ENCODE data around the gene SCARB1.

The SCARB1 gene

DNA sequence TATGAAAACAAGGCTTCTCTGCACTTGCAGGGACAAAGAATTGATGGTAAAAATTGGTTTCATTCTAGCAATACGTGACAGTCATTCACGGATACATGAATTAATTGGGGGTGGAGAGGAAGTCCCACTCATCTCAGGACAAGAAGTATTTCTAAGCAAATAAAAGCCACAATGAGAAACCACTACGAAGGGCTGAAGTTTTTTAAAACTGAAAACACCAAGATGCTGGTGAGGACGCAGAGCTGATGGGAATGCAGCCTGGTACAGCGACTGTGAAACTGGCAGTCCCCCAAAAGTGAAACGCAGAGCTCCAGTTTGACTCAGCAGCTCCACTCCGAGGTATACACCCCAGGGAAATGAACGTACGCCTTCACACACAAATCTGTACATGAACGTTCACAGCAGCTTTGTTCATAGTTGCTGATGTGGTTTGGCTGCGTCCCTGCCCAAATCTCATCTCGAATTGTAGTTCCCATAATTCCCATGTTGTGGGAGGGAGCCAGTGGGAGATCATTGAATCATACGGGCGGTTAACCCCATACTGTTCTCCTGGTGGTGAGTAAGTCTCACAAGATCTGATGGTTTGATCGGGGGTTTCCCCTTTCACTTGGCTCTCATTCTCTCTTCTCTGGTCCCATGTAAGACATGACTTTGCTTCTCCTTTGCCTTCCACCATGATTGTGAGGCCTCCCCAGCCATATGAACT is 89.0 kb downstream of the SCARB1 start:
- no peak for DNase-seq (ENCODE audit: low spot score)

DNA sequence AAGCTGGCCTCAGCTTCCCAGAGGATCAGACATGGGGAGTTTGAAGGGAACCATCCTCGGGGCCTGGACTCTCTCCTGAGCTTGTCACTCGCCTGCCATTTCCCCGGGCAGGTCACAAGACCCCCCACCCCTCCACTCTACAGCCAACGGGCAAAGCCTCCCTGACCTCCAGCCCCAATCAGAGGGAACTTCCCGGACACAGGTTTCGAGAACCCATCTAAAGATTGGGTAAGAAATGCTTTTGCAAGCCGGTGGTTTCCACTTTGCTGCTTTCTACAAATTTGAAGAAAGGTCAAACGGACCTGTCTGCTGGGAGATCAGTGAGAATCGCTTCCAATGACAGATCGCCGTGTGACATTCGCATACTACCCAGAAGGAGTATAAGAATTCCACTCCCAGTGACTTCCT is 89.6 kb downstream of the SCARB1 start:
- no peak for DNase-seq (ENCODE audit: low spot score)

DNA sequence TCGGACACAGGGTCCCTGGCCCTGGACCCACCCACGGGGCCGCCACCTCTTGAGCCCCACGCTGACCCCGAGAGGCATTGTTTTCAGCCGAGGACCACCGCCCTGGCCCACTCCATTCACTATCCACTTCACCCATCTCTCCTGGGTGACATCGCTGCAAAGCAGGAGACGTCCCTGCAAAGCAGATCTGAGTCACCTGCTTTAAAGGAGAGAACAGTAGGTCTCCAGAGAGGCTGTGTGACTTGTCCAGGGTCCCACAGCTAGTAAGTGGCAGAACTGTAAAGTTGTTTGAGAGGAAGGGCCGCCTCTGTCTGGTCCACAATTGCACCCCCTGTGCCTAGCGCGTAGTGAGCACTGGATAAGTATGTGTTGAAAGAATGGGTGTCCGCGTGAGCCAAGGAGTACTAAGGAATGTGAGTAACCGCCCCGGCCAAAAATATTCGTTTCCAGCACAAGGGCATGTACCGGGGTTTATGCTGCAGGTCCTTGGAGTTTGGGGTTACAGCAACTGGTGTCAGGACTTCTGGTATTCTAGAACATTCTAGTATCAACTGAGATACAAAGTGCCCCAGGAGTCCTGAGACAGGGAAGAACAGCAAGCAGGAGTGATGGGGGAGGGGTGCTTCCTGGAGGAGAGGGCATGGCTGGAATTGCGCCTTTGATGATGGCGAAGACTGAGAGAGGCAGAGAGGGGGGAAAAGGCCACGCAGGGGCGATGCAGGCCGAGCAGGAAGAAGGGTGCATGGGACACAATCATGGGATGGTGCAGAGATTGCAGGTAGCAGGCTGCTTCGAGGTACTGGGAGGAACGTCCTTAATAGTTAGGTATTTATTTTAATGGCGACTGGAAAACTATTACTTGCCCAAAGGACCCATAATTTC is 91.1 kb downstream of the SCARB1 start:
- no peak for DNase-seq (ENCODE audit: low spot score)

DNA sequence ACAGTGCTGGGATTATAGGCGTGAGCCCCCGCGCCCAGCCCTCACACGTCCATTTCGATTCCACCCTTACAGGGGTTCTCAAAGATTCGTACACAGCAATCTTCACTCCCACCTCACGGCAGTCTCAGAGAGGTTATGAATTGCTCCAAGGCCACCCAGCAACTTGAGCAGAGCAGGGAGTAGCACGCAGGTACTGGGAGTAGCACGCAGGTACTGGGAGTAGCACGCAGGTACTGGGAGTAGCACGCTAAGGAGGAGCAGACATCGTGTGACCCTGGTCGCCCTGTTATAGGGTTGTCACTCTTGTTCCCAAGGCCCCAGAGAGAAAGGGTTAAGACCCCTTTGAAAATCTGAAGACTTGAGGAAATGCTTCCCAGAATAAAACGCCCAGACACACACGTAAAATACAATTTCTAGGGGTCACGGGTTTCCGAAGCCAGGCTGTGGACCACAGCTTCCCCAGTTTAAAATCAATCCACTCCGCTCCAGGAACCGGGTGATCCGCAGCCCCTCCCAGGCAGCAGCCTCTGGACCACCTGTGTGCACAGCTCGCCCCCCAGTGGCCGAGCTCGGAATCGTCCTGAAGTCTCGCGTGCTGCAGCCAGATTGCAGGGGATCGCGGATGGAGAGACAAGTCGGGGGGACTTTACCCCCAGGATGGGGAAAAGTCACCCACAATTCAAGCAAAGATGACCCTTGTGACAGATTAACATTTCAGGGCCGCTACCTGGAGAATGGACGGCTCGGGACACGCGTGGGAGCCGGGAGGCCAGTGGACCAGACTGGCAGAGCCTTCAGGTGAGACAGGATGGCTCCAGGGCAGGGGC is 92.0 kb downstream of the SCARB1 start:
- DNase-seq (ENCODE audit: low spot score): peak; percentile 89

DNA sequence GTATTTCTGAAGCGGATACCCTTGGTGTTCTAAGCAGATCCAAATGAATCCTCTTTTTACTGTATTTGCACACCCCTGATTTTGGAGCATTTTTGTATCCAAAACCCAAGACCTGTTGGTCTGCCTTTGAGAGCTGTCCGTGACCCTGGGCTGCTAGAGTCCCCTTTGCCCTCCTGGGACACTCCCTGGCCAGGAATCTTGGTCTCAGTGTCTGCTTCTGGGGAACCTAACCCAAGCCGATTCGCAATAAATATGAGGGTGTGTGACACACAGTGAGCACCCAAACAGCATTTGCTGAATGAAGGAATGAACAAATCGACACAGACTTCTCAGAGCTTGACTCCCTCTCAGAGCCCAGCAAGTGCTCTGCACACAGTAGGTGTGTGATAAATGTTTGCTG is 92.9 kb downstream of the SCARB1 start:
- DNase-seq (ENCODE audit: low spot score): no peak

DNA sequence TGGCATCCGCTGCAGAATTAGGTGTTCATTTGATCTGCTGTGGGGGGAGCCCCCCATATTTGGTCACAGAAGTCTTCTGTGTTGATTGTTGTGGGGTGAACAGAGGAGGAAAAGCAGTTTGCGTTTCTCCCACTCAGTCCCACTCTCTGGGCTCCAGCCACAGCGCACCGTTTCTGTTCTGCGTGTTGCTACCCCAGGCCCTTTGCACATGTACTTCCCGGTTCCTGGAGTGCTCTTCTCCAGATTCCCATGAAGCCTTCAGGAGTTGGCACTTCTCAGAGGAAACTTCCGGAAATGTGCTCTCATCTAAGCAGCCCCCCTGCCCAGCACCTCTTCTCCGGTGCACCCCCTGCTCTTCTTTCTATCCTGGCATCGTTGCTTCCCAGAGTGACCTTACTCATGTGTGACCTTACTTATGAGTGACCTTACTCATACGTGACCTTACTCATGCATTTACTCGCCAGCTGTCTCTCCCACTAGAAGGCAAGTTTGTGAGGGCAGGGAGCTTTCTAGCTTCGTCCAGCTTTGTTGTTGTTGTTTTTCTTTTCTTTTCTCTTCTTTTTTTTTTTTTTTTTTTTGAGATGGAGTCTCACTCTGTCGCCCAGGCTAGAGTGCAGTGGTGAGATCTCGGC is 93.7 kb downstream of the SCARB1 start:
- DNase-seq (ENCODE audit: low spot score): no peak

DNA sequence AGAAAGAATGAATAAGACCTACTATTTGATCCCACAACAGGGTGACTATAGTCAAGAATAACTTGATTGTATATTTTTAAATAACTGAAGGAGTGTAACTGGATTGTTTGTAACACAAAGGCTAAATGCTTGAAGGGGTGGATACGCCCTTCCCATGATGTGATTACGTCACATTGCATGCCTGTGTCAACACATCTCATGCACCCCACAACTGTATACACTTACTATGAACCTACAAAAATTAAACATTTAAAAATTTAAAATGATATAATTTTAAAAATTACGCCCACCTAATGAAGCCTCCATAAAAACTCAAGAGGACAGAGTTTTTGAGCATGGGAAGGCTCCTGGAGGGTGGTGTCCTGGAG is 94.5 kb downstream of the SCARB1 start:
- no peak for DNase-seq (ENCODE audit: low spot score)

DNA sequence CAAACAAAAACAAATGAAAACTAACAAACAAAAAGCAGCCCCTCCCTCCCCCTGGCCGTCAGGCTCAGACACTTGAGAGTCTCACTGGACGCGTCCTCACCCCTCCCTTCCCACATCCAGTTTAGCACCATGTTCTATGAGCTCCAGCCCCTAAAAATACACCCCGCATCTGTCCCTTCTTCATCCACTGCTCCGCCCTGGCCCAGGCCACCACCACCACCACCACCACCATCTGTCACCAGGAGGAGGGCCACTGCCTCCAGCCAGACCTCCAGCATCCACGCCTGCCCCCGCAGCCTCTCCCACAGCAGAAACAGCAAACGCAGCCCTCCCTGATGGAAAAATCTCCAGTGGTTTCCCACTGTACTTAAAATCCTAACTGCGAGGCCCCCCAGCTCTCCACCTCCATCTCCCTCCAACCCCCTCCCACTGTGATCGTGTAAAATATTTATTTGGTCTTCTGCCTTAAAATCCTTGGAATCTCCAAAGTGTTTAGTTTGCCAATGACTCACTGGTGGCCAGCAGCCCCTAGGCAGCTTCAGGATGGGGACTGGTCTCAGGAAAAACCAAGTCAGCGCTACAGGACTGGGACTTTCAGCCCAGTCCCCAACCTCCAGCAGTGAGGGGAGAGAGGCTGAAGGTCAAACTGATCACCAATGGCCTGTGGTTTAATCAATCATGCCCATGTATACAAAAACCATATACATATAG is 95.1 kb downstream of the SCARB1 start:
- no peak for DNase-seq (ENCODE audit: low spot score)

DNA sequence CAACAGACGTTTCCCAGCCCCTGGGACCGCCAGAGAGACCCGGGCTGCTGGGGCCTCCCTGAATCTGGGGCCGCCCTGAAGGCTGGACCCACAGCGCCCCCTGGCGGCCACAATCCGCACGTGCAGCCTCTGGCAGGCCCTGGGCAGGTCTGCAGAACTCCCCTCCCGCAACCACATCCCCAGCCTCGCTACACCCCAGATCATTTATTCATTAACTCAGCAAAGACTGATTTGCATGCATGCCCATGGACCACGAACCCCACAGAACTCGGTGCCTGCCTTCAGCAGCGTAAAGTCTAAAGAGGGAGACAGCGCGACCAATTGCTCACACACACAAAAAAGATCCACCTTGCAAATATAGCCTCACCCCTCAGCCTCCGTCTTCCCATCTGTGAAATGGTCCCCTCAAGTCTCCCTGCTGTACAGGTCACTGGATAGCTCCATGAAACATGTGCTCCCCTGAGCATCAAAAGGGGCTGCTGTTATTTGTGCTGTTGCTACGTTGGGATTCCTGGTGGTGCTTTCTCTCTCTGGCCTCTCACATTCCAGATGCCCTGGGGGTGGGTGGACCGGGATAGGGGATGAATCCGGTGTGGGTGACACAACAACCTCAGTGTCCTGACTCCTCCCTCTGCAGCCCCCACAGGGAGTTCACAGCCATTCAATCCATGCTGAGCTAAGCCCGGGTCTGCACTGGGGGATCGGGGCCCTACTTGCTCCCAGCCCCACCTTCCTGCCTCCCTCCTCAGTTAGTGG is 96.4 kb downstream of the SCARB1 start:
- peak; percentile 95 for DNase-seq (ENCODE audit: low spot score)

DNA sequence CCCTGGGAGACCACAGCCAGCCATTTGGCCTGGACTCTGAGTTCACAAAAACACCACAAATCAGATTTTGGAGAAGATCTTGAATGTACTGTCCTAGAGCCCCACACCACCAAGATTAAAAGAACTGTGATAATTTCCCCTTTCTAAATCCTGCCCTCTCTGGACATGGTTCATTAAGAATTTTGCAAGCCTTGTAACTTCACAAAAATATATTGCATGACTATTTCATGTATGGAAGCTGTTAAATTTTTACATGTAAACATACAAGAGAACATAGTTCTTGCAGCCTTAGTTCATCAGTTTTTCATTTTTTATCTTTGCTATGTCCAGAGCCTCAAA is 97.0 kb downstream of the SCARB1 start:
- DNase-seq (ENCODE audit: low spot score): no peak

DNA sequence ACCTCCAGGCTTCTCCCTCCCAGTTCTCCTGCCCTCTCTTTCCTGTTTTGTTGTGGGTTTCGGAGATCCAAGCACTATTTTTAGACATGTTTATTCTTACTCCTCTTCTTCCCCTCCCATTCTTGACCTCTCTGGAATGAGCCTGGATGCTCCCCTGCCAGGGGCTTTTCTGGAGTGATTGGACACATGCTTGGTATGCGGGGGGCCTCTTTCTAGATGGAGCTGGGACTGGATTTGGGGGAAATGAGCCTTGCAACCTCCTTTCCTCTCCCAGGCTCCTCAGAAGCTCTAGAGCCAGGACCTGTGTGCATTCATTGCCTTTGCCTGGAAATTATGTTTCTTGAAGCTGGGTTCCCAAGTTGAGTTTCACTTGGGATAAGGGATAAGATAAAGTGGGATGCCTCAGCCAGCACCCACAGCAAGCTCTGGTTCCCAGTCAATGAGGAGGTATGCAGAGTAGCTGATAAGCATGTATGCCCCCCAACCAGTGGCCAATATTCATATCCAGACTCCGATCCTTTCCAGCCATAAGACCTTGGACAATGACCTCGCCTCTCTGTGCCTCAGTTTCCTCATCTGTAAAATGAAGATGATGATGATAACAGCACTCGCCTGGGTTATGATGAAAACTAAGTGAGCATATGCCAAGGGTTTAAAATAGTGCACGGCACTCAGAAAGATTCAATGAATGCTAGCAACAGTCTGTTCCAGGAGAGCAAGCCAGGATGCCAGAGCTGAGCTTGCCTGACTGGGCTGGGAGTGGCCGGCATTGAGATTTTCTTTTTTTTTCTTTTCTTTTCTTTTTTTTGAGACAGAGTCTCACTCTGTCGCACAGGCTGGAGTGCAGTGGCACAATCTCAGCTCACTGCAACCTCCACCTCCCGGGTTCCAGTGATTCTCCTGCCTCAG is 97.8 kb downstream of the SCARB1 start:
- no peak for DNase-seq (ENCODE audit: low spot score)

DNA sequence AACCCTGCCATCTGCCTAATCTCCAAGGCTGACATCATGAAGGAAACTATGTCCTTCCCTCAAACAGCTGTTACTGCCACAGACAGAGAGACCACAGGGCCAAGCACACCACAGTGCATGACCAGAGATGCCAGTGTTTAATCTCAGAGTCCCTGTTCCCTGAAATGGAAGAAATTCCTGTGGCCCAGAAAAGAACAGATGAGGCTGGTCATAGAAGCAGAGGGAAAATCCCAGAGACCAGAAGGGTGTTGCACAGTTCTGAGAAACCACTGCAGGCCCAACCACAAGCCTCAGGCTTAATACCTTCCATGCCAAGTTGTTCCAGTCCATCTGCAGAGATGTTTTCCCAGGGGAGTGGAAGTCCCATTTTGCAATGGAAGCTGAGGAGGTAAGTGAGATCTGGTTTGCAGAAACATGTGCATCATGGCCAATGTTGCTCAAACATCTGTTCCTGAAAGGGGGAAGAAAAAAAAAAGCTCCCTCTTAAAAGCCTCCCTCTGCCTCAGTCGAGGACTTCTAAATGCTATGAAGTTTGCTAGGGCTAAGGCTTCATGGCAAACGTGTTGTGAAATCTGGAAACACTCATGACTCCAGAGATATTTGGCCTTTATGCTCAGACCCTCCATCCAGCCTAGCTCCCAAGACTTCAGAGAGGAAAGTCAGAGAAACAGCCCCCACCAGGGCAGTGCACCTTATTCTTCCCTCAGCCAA is 98.6 kb downstream of the SCARB1 start:
- no peak for DNase-seq (ENCODE audit: low spot score)

DNA sequence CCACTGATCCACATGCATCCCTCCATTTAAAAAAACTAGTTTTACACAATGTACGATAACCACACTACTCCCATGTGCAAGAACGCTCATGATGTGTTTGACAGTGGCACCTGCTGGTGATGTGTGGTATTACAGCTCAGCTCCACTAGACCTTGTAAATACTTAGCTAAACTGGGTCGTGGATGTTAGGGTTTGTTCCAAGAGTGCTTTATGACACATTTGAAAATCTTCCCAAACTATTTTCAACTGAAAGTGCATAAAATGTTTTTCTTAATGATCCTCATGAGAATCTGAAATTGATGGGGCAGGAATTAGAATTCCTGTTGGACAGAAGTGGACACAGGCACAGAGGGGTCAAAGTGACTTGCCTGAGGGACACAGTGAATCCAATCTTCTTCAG is 99.2 kb downstream of the SCARB1 start:
- peak; percentile 48 for DNase-seq (ENCODE audit: low spot score)

DNA sequence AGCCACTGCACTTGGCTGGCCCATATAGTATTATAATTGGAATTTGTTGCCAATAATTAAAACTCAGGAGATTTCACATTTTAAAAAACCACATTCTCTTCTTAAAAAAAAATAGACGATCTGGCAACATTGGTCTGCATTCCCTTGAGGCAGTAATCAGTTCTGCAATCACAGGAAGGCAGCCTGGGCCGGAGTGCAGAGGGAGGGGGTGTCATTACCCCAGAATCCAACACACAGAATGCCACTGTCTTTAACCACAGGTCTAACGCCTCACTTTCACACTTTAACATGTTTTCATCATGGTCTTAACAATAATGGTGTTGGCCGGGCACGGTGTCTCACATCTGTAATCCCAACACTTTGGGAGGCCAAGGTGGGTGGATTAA is 100.1 kb downstream of the SCARB1 start:
- no peak for DNase-seq (ENCODE audit: low spot score)

DNA sequence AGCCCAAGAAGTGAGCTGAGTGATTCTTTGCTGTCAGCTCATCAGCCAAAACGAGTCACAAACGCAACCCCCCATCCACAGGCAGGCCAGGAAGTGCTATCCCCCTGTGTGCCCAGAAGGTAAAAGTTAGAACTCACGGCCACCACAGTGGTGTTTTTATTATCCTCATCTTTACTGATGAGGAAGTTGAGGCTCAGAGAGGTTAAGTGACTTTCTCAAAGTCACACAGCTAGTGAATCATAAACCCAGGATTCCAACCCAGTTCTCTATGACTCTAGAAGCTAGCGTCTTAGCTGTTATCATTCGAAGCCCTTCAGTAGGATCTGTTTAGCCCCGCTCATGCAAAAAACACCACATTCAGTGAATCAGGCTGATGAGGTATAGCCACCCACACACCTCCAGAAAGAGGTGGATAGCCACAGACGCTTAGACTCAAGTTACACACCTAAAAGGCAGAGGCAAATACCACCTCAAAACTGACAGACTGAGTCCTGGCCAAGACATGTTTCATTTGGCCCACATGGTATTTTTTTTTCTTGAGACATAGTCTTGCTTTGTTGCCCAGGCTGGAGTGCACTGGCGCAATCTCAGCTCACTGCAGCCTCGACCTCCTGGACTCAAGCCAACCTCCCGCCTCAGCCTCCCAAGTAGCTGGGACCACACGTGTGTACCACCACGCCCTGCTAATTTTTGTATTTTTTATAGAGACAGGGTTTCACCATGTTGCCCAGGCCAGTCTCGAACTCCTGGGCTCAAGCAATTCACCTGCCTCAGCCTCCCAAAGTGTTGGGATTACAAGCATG is 100.7 kb downstream of the SCARB1 start:
- DNase-seq (ENCODE audit: low spot score): no peak

DNA sequence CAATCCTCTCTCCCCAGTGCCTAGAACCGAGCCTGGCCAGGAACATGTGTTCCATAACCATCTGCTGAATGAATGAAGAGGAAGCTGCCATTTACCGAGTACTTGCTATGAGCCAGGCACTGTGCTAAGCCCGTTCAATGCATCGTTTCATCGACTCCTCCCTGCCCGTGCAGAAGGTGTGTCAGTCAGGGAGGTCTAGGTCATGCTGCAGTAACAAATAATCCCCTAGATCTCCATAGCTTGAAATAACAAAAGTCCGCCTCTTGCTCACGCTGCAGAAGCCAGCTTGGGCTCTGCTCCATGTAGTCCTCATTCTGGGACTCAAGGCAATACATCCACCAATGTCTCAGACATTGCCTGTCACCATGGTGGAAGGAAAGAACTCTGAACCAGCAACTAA is 101.3 kb downstream of the SCARB1 start:
- DNase-seq (ENCODE audit: low spot score): no peak

DNA sequence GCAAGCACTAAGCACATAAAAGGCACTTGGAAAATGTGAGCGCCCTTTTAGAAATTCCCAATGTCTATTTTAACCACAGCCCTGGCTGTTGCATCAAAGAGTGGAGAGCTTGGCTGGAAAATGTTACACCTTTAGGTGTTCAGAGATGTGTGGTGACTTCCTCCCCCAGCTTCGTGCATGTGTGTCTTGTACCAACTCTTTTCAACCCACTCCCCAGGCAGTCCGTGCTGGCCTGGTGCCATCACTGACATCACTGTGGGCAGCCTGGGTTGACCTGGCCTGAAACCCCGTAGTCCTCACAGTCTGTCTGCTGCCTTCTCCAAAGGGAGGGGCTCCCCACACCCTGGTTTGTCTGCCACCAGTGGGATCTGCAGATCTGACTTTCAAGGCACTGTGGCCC is 101.8 kb downstream of the SCARB1 start:
- DNase-seq (ENCODE audit: low spot score): no peak

DNA sequence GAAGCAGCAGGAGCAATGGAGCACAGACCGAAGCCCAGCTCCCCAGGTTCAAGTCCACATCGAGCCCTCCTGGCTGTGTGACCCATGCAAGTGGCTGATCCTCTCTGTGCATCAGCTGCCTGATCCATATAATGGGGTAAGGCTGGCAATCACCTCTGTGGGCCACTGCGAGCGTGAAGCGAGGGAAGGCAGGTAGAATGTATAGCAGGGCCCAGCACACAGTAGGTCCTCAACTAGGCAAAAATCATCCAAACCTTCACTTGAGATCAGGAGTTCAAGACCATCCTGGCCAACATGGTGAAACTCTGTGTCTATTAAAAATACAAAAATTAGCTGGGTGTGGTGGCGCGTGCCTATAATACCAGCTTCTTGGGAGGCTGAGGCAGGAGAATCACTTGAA is 102.6 kb downstream of the SCARB1 start:
- DNase-seq (ENCODE audit: low spot score): no peak

Data from iPS-NIHi11 (cell line).